Coronary artery (tissue), 2 donors: ENCODE data around the gene KRCC1.
A peak's percentile ranks its signal among the peaks of the same experiment; 100 is the strongest.

Experiments used
- DNase-seq: peaks from one replicate; pipeline ENCODE4 v3.0.0-alpha.2; 2017; ENCODE audit warnings: low spot score
- H3K27ac ChIP-seq, 2 donors: fragments of 200-600 bp; sonication (generic); one replicate each; pipeline ENCODE4 v1.5.1; 2016 to 2019
- H3K4me3 ChIP-seq: fragments of 200-600 bp; sonication (generic); 2 replicates; pipeline ENCODE4 v1.5.1; 2016; ENCODE audit warnings: mild to moderate bottlenecking, moderate library complexity
- CTCF ChIP-seq: fragments of 200-600 bp; sonication (generic); IDR thresholded peaks from one replicate; pipeline ENCODE4 v1.5.1; 2019; ENCODE audit warnings: antibody characterized with exemption

The KRCC1 gene

GRCh38 chr2:88016960-88017779, 38.4 kb downstream of the KRCC1 start:
- DNase-seq: no peak

GRCh38 chr2:88016086-88016959, 39.3 kb downstream of the KRCC1 start, which contains the start of gene RNU2-63P:
Gene RNU2-63P, minus strand, starts transcription at chr2:88016547.
- Histone ChIP-seq H3K27ac (peak within 1 kb of the TSS; percentile 34 to 35), H3K4me3 (peak within 1 kb of the TSS; percentile 72)
- TF ChIP-seq CTCF: no peak
- peak; percentile 83 for DNase-seq

More at GRCh38 chr2:88016960-88017779, 38.4 kb downstream of the KRCC1 start:
- H3K27ac ChIP-seq: peak overlapping the region; percentile 34 to 35
- TF ChIP-seq CTCF: no peak
- peak overlapping the region; percentile 72 for H3K4me3 ChIP-seq

GRCh38 chr2:88011011-88011410, 44.6 kb downstream of the KRCC1 start:
- H3K27ac ChIP-seq: no peak overlapping the region
- no peak for TF ChIP-seq CTCF
- no peak for DNase-seq
- H3K4me3 ChIP-seq: no peak overlapping the region

- no peak overlapping the region for H3K27ac ChIP-seq
- DNase-seq: no peak
- no peak for TF ChIP-seq CTCF
Observed at GRCh38 chr2:88010136-88010535, 45.4 kb downstream of the KRCC1 start.

GRCh38 chr2:88006912-88007439, 48.6 kb downstream of the KRCC1 start:
- no peak for TF ChIP-seq CTCF
- H3K4me3 ChIP-seq: no peak overlapping the region
- no peak for DNase-seq
- no peak overlapping the region for H3K27ac ChIP-seq

More at GRCh38 chr2:88010136-88010535, 45.4 kb downstream of the KRCC1 start:
- H3K4me3 ChIP-seq: no peak overlapping the region

GRCh38 chr2:88005776-88006175, 49.8 kb downstream of the KRCC1 start:
- no peak overlapping the region for H3K27ac ChIP-seq
- TF ChIP-seq CTCF: no peak
- H3K4me3 ChIP-seq: no peak overlapping the region
- no peak for DNase-seq
